Activated naive CD4-positive, alpha-beta T cell treated with anti-CD3 and anti-CD28 coated beads for 36 hours (primary cell): Measurements from ENCODE around the gene SYTL3. TPM values are rescaled to one million over a fixed set of nuclear protein-coding genes. Genes with fewer than 3 reads are reported as not detected.

ENCODE experiments used
- CTCF ChIA-PET: fragments of 350-600 bp; sonication (Branson Sonifier 250); formaldehyde crosslinking; loops from one replicate; lab custom pipeline; 2021; ENCODE audit warnings: antibody characterized with exemption; lab: Charles Lee
- DNase-seq: peaks from one replicate; pipeline ENCODE4 v3.0.0-alpha.2; 2020
- H3K27ac Mint-ChIP-seq: one replicate; pipeline ENCODE4 v1.8.0; 2021; ENCODE audit warnings: mild to moderate bottlenecking, mixed read lengths
- H3K27me3 Mint-ChIP-seq: one replicate; pipeline ENCODE4 v1.8.0; 2021; ENCODE audit warnings: low read depth, mixed read lengths
- H3K36me3 Mint-ChIP-seq: one replicate; pipeline ENCODE4 v1.8.0; 2021; ENCODE audit warnings: low read depth, mixed read lengths
- H3K4me1 Mint-ChIP-seq: one replicate; pipeline ENCODE4 v1.8.0; 2021; ENCODE audit warnings: low read depth, mixed read lengths
- H3K4me3 Mint-ChIP-seq: one replicate; pipeline ENCODE4 v1.8.0; 2021; ENCODE audit warnings: mild to moderate bottlenecking, moderate library complexity, mixed read lengths
- H3K9me3 Mint-ChIP-seq: one replicate; pipeline ENCODE4 v1.8.0; 2021; ENCODE audit warnings: mixed read lengths
- intact Hi-C: fragments of 100-400 bp; cut with micrococcal nuclease; formaldehyde crosslinking; loops from one replicate; pipeline ENCODE4 v1.15.1; 2023
- total RNA-seq, 2 experiments: library from RNA; stranded (reverse); gene quantifications; one replicate each; pipeline ENCODE4 v1.2.3, GENCODE V29; 2021

Gene SYTL3
- total RNA-seq, 2 experiments from 2014 or later, result 115 to 120 TPM

GRCh38 chr6:158735009-158735408 is 85.2 kb downstream of the SYTL3 start:
- peaks cover 75% of the 10 kb centered on the region for H3K36me3 Mint-ChIP-seq
- H3K9me3 Mint-ChIP-seq, result peaks cover 12% of the 10 kb centered on the region
- CTCF ChIA-PET, result interaction anchor here (0.7 to 1.0 kb wide), 2 partner anchors 12 to 252 kb away, joined by 3 to 5 read pairs; no protein-coding TSS in a partner anchor
- no peak for DNase-seq
- peaks cover 12% of the 10 kb centered on the region for H3K4me1 Mint-ChIP-seq
- H3K27me3 Mint-ChIP-seq, result no peaks in the 10 kb centered on the region
- no peak overlapping the region for H3K27ac Mint-ChIP-seq
- intact Hi-C loops, result no loop called here
- no peak overlapping the region for H3K4me3 Mint-ChIP-seq

- H3K27ac Mint-ChIP-seq, result peak overlapping the region; percentile 36
- intact Hi-C loops, result no loop called here
- peaks cover 12% of the 10 kb centered on the region for H3K9me3 Mint-ChIP-seq
- H3K4me1 Mint-ChIP-seq, result peaks cover 12% of the 10 kb centered on the region
- no peak overlapping the region for H3K4me3 Mint-ChIP-seq
- CTCF ChIA-PET, result interaction anchor here (1.9 kb wide), 1 partner anchor 10 kb away, joined by 5 read pairs; no protein-coding TSS in a partner anchor
- peaks cover 72% of the 10 kb centered on the region for H3K36me3 Mint-ChIP-seq
- no peaks in the 10 kb centered on the region for H3K27me3 Mint-ChIP-seq
- no peak for DNase-seq
Measured at GRCh38 chr6:158737082-158737709, 87.3 kb downstream of the SYTL3 start.

- Mint-ChIP-seq H3K9me3 (peaks cover 11% of the 10 kb centered on the region), H3K36me3 (peaks cover 69% of the 10 kb centered on the region), H3K27ac (peak overlapping the region; percentile 36), H3K27me3 (no peaks in the 10 kb centered on the region), H3K4me1 (peaks cover 12% of the 10 kb centered on the region), H3K4me3 (no peak overlapping the region)
- no peak for DNase-seq
- intact Hi-C loops, result no loop called here
- CTCF ChIA-PET, result interaction anchor here (1.9 kb wide), 1 partner anchor 10 kb away, joined by 5 read pairs; no protein-coding TSS in a partner anchor
Measured at GRCh38 chr6:158737710-158738615, 88.1 kb downstream of the SYTL3 start.

- H3K27ac Mint-ChIP-seq, result no peak overlapping the region
- H3K9me3 Mint-ChIP-seq, result peaks cover 8% of the 10 kb centered on the region
- no peaks in the 10 kb centered on the region for H3K27me3 Mint-ChIP-seq
- intact Hi-C loops, result no loop called here
- CTCF ChIA-PET, result no interaction called here
- H3K36me3 Mint-ChIP-seq, result peaks cover 68% of the 10 kb centered on the region
- H3K4me1 Mint-ChIP-seq, result peaks cover 10% of the 10 kb centered on the region
- no peak overlapping the region for H3K4me3 Mint-ChIP-seq
- no peak for DNase-seq
Measured at GRCh38 chr6:158739673-158740072, 89.8 kb downstream of the SYTL3 start.

- peaks cover 4% of the 10 kb centered on the region for H3K4me1 Mint-ChIP-seq
- CTCF ChIA-PET, result interaction anchor here (0.9 to 1.7 kb wide), 4 partner anchors 10 to 230 kb away, joined by 5 to 8 read pairs (median 5); no protein-coding TSS in a partner anchor
- no peak for DNase-seq
- no peak overlapping the region for H3K27ac Mint-ChIP-seq
- intact Hi-C loops, result no loop called here
- no peaks in the 10 kb centered on the region for H3K27me3 Mint-ChIP-seq
- H3K4me3 Mint-ChIP-seq, result no peak overlapping the region
- H3K36me3 Mint-ChIP-seq, result peaks cover 62% of the 10 kb centered on the region
- H3K9me3 Mint-ChIP-seq, result peaks cover 7% of the 10 kb centered on the region
Measured at GRCh38 chr6:158743033-158743651, 93.3 kb downstream of the SYTL3 start.

GRCh38 chr6:158744986-158745430 is 95.2 kb downstream of the SYTL3 start:
- no peak overlapping the region for H3K4me3 Mint-ChIP-seq
- DNase-seq, result no peak
- H3K27me3 Mint-ChIP-seq, result no peaks in the 10 kb centered on the region
- intact Hi-C loops, result no loop called here
- H3K9me3 Mint-ChIP-seq, result no peaks in the 10 kb centered on the region
- CTCF ChIA-PET, result interaction anchor here (1.3 to 1.4 kb wide), 2 partner anchors 228 to 389 kb away, joined by 4 read pairs; no protein-coding TSS in a partner anchor
- H3K4me1 Mint-ChIP-seq, result no peaks in the 10 kb centered on the region
- H3K27ac Mint-ChIP-seq, result no peak overlapping the region
- H3K36me3 Mint-ChIP-seq, result peaks cover 54% of the 10 kb centered on the region

- H3K4me1 Mint-ChIP-seq, result no peaks in the 10 kb centered on the region
- CTCF ChIA-PET, result no interaction called here
- no peaks in the 10 kb centered on the region for H3K27me3 Mint-ChIP-seq
- no peaks in the 10 kb centered on the region for H3K9me3 Mint-ChIP-seq
- H3K4me3 Mint-ChIP-seq, result no peak overlapping the region
- no peak overlapping the region for H3K27ac Mint-ChIP-seq
- DNase-seq, result no peak
- H3K36me3 Mint-ChIP-seq, result peaks cover 35% of the 10 kb centered on the region
- intact Hi-C loops, result no loop called here
Measured at GRCh38 chr6:158751224-158751623, 101.4 kb downstream of the SYTL3 start.

GRCh38 chr6:158751921-158752320 is 102.1 kb downstream of the SYTL3 start:
- intact Hi-C loops, result no loop called here
- peaks cover 35% of the 10 kb centered on the region for H3K36me3 Mint-ChIP-seq
- no peak overlapping the region for H3K27ac Mint-ChIP-seq
- H3K27me3 Mint-ChIP-seq, result no peaks in the 10 kb centered on the region
- CTCF ChIA-PET, result interaction anchor here (1.2 kb wide), 1 partner anchor 9 kb away, joined by 5 read pairs; no protein-coding TSS in a partner anchor
- H3K4me1 Mint-ChIP-seq, result no peaks in the 10 kb centered on the region
- no peak overlapping the region for H3K4me3 Mint-ChIP-seq
- DNase-seq, result no peak
- no peaks in the 10 kb centered on the region for H3K9me3 Mint-ChIP-seq

GRCh38 chr6:158752613-158753012 is 102.8 kb downstream of the SYTL3 start:
- CTCF ChIA-PET, result interaction anchor here (0.9 to 1.2 kb wide), 2 partner anchors 10 to 22 kb away, joined by 3 to 5 read pairs; no protein-coding TSS in a partner anchor
- Mint-ChIP-seq H3K4me1 (no peaks in the 10 kb centered on the region), H3K36me3 (peaks cover 41% of the 10 kb centered on the region), H3K4me3 (no peak overlapping the region), H3K27ac (no peak overlapping the region), H3K9me3 (no peaks in the 10 kb centered on the region), H3K27me3 (no peaks in the 10 kb centered on the region)
- intact Hi-C loops, result no loop called here
- no peak for DNase-seq

GRCh38 chr6:158753811-158754210 is 104.0 kb downstream of the SYTL3 start:
- CTCF ChIA-PET, result no interaction called here
- Mint-ChIP-seq H3K27me3 (no peaks in the 10 kb centered on the region), H3K4me3 (no peak overlapping the region), H3K27ac (no peak overlapping the region), H3K4me1 (no peaks in the 10 kb centered on the region), H3K36me3 (peaks cover 38% of the 10 kb centered on the region), H3K9me3 (no peaks in the 10 kb centered on the region)
- DNase-seq, result no peak
- intact Hi-C loops, result no loop called here

- Mint-ChIP-seq H3K4me3 (no peak overlapping the region), H3K27ac (no peak overlapping the region), H3K4me1 (no peaks in the 10 kb centered on the region), H3K27me3 (no peaks in the 10 kb centered on the region), H3K36me3 (peaks cover 37% of the 10 kb centered on the region), H3K9me3 (no peaks in the 10 kb centered on the region)
- DNase-seq, result no peak
- intact Hi-C loops, result no loop called here
- CTCF ChIA-PET, result no interaction called here
Measured at GRCh38 chr6:158754738-158755137, 104.9 kb downstream of the SYTL3 start.

- intact Hi-C loops, result no loop called here
- no peak for DNase-seq
- no peaks in the 10 kb centered on the region for H3K4me1 Mint-ChIP-seq
- no peaks in the 10 kb centered on the region for H3K9me3 Mint-ChIP-seq
- no peaks in the 10 kb centered on the region for H3K27me3 Mint-ChIP-seq
- H3K27ac Mint-ChIP-seq, result no peak overlapping the region
- no peak overlapping the region for H3K4me3 Mint-ChIP-seq
- peaks cover 32% of the 10 kb centered on the region for H3K36me3 Mint-ChIP-seq
- CTCF ChIA-PET, result no interaction called here
Measured at GRCh38 chr6:158755636-158756035, 105.8 kb downstream of the SYTL3 start.
